GM23248 (cell line): Measurements from ENCODE around the gene HRC.

Source experiments
- EZH2 ChIP-seq: fragments of 200-600 bp; sonication (generic); IDR thresholded peaks from 2 replicates; pipeline ENCODE4 v1.6.1; 2018; ENCODE audit warnings: antibody characterized with exemption, mild to moderate bottlenecking; ENCODE audit not compliant: insufficient read depth, poor library complexity, severe bottlenecking
- EZH2phosphoT487 ChIP-seq: fragments of 200-600 bp; sonication (generic); IDR thresholded peaks from 2 replicates; pipeline ENCODE4 v1.6.1; 2018; ENCODE audit warnings: antibody characterized with exemption, moderate library complexity, mild to moderate bottlenecking, low read depth; ENCODE audit not compliant: insufficient read depth

- TF ChIP-seq EZH2phosphoT487 (no peak), EZH2 (no peak)
These were observed 50.8 kb downstream of the HRC start for GRCh38 chr19:49104229-49104864.
